ENCODE data around the gene FBN2.

DNA sequence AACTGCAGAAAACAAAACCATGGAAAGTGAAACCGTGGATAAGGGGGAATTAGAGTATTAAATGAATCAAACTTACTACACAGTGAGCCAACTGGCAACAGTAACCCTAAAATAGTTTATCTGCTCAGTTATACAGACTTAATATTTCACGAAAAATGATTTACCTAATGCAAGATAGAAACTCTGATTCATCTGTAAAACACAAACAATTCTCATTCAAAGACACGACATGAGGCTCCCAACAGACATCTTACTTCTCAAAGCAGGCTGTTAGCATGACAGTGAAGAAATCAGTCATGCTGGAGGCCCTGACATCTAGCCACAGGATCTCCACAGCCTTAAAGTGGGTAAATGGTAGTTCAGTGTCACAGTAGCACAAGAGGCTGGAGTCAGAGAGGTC is 131.2 kb downstream of the FBN2 start:
- TF ChIP-seq POLR2A (IDR thresholded peaks at IDR 0.05) (no peak), POLR2AphosphoS5 (IDR thresholded peaks at IDR 0.05; ENCODE audit: insufficient read depth in 1 of 2, low read depth in 1 of 2) (no peak)
- TF ChIP-seq, protein P1, sequence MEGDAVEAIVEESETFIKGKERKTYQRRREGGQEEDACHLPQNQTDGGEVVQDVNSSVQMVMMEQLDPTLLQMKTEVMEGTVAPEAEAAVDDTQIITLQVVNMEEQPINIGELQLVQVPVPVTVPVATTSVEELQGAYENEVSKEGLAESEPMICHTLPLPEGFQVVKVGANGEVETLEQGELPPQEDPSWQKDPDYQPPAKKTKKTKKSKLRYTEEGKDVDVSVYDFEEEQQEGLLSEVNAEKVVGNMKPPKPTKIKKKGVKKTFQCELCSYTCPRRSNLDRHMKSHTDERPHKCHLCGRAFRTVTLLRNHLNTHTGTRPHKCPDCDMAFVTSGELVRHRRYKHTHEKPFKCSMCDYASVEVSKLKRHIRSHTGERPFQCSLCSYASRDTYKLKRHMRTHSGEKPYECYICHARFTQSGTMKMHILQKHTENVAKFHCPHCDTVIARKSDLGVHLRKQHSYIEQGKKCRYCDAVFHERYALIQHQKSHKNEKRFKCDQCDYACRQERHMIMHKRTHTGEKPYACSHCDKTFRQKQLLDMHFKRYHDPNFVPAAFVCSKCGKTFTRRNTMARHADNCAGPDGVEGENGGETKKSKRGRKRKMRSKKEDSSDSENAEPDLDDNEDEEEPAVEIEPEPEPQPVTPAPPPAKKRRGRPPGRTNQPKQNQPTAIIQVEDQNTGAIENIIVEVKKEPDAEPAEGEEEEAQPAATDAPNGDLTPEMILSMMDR (IDR thresholded peaks at IDR 0.05), result no peak
